HepG2 (cell line): ENCODE measurements around the gene CUEDC2. TPM values are rescaled to one million over a fixed set of nuclear protein-coding genes. Genes with fewer than 3 reads are reported as not detected.
A peak's percentile ranks its signal among the peaks of the same experiment; 100 is the strongest.

Experiments used
- AHDC1 ChIP-seq: sonication (generic); formaldehyde crosslinking; IDR thresholded peaks from 2 replicates; pipeline ENCODE4 v1.5.1; 2020; ENCODE audit warnings: mild to moderate bottlenecking, missing genetic modification reagents, borderline replicate concordance
- FOXA1 ChIP-seq, 2 experiments: fragments of 450-650 bp in 1 of 2; sonication (generic) in 1 of 2; formaldehyde crosslinking in 1 of 2; IDR thresholded peaks; 2 replicates each; pipeline versions ENCODE4 v1.4.0 to v1.6.1; 2016 to 2020; ENCODE audit warnings: missing genetic modification reagents in 1 of 2
- FOXC1 ChIP-seq: sonication (generic); formaldehyde crosslinking; IDR thresholded peaks from 2 replicates; pipeline ENCODE4 v1.8.0; 2022; ENCODE audit warnings: mild to moderate bottlenecking, missing genetic modification reagents, borderline replicate concordance
- HMG20B ChIP-seq: conservative IDR thresholded peaks from 2 replicates; pipeline ENCODE4 v1.6.1; 2016; ENCODE audit warnings: missing genetic modification reagents, missing compliant biosample characterization
- MIXL1 ChIP-seq: IDR thresholded peaks from 2 replicates; pipeline ENCODE4 v1.6.1; 2016
- POGK ChIP-seq: sonication (generic); formaldehyde crosslinking; conservative IDR thresholded peaks from 2 replicates; pipeline ENCODE4 v1.8.0; 2022; ENCODE audit warnings: mild to moderate bottlenecking, moderate library complexity, missing genetic modification reagents
- POLR2A ChIP-seq, 2 experiments: IDR thresholded peaks; 2 replicates each; pipeline ENCODE4 v1.6.1; 2011; ENCODE audit warnings: low read depth in 2 of 2, low read length in 2 of 2, mild to moderate bottlenecking in 1 of 2, moderate library complexity in 1 of 2; ENCODE audit not compliant: insufficient read depth in 1 of 2
- SIX1 ChIP-seq: sonication (generic); formaldehyde crosslinking; IDR thresholded peaks from 2 replicates; pipeline ENCODE4 v1.4.0; 2020; ENCODE audit warnings: missing genetic modification reagents, borderline replicate concordance
- ZNF136 ChIP-seq: sonication (generic); formaldehyde crosslinking; IDR thresholded peaks from 2 replicates; pipeline ENCODE4 v1.8.1; 2022; ENCODE audit warnings: low read depth, mild to moderate bottlenecking, moderate library complexity, missing genetic modification reagents
- ZNF263 ChIP-seq: sonication (generic); formaldehyde crosslinking; IDR thresholded peaks from 2 replicates; pipeline ENCODE4 v1.4.0; 2020; ENCODE audit warnings: missing genetic modification reagents
- ZNF619 ChIP-seq: sonication (generic); formaldehyde crosslinking; IDR thresholded peaks from 2 replicates; pipeline ENCODE4 v1.4.0; 2020; ENCODE audit warnings: mild to moderate bottlenecking, missing genetic modification reagents
- ZNF674 ChIP-seq: sonication (generic); formaldehyde crosslinking; IDR thresholded peaks from 2 replicates; pipeline ENCODE4 v1.5.0; 2020; ENCODE audit warnings: low read depth, mild to moderate bottlenecking, missing genetic modification reagents
- ZNF878 ChIP-seq: sonication (generic); formaldehyde crosslinking; IDR thresholded peaks from 2 replicates; pipeline ENCODE4 v1.8.1; 2023; ENCODE audit warnings: mild to moderate bottlenecking, missing genetic modification reagents, moderate library complexity
- ZSCAN22 ChIP-seq: sonication (generic); formaldehyde crosslinking; IDR thresholded peaks from 2 replicates; pipeline ENCODE4 v1.4.0; 2020; ENCODE audit warnings: mild to moderate bottlenecking, missing genetic modification reagents
- polyA plus RNA-seq, 8 experiments: library from polyadenylated mRNA; depleted of rRNA in 3 of 8; stranded (reverse) in 7 of 8; unstranded in 1 of 8; fragments of >200 nt; fragmentation: Illumina TruSeq in 4 of 8; extraction: Trizol in 4 of 8; gene quantifications; 2 replicates each; pipeline versions ENCODE4 v1.2.1 to v1.2.3, GENCODE V29; 2011 to 2016; ENCODE audit warnings: low read depth in 4 of 8, missing spikeins in 1 of 8, mixed read lengths in 1 of 8; ENCODE audit not compliant: insufficient read depth in 1 of 8
- total RNA-seq, 5 experiments: library from RNA; depleted of rRNA; stranded (reverse); fragments of >200 nt; fragmentation: Illumina TruSeq; extraction: Trizol; gene quantifications; 2 replicates each; pipeline ENCODE4 v1.2.3, GENCODE V29; 2016; ENCODE audit warnings: low read depth in 1 of 5
- TF ChIP-seq, protein P1 (sequence below): sonication (generic); IDR thresholded peaks from 2 replicates; pipeline ENCODE4 v1.6.1; 2016; ENCODE audit warnings: low read depth, borderline replicate concordance
- TF ChIP-seq, protein P2 (sequence below): sonication (generic); formaldehyde crosslinking; IDR thresholded peaks from 2 replicates; pipeline ENCODE4 v1.4.0; 2020; ENCODE audit warnings: missing genetic modification reagents
- TF ChIP-seq, protein P3 (sequence below): IDR thresholded peaks from 2 replicates; pipeline ENCODE4 v1.6.1; 2016; ENCODE audit warnings: missing compliant biosample characterization, missing genetic modification reagents, borderline replicate concordance

Gene CUEDC2
- total and polyA plus RNA-seq, 2 of the 13 experiments (the other 11 are each of a cell fraction or from before 2014, with no cell fraction given), result 13.1 to 18.4 TPM

- TF ChIP-seq POGK (0 out of 2 replicates have a peak, but pooled peaks have one; percentile 64), ZNF674 (no peak), POLR2A (IDR thresholded peaks at IDR 0.05; ENCODE audit: insufficient read depth in 1 of 2, low read depth in 2 of 2, low read length in 2 of 2) (peak in 1 of 2 experiments; percentile 51; a peak in 2 of 4 replicates), FOXA1 (IDR thresholded peaks at IDR 0.05) (no peak), FOXA1 (CRISPR knock-in tag; IDR thresholded peaks at IDR 0.05) (0 out of 2 replicates have a peak, but pooled peaks have one; percentile 32), ZNF136 (no peak), MIXL1 (CRISPR knock-in tag) (no peak; the same call in 1 of the 2 replicates), ZNF263 (CRISPR knock-in tag) (no peak), ZNF878 (CRISPR knock-in tag) (peak; percentile 89), ZNF619 (CRISPR knock-in tag) (no peak; the same call in 1 of the 2 replicates), HMG20B (CRISPR knock-in tag) (no peak), SIX1 (CRISPR knock-in tag) (no peak), AHDC1 (CRISPR knock-in tag) (0 out of 2 replicates have a peak, but pooled peaks have one; percentile 42), ZSCAN22 (no peak), FOXC1 (CRISPR knock-in tag) (0 out of 2 replicates have a peak, but pooled peaks have one; percentile 63)
- TF ChIP-seq, protein P1, sequence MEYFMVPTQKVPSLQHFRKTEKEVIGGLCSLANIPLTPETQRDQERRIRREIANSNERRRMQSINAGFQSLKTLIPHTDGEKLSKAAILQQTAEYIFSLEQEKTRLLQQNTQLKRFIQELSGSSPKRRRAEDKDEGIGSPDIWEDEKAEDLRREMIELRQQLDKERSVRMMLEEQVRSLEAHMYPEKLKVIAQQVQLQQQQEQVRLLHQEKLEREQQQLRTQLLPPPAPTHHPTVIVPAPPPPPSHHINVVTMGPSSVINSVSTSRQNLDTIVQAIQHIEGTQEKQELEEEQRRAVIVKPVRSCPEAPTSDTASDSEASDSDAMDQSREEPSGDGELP, result peak; percentile 41; the same call in 1 of the 2 replicates
- TF ChIP-seq, protein P2, sequence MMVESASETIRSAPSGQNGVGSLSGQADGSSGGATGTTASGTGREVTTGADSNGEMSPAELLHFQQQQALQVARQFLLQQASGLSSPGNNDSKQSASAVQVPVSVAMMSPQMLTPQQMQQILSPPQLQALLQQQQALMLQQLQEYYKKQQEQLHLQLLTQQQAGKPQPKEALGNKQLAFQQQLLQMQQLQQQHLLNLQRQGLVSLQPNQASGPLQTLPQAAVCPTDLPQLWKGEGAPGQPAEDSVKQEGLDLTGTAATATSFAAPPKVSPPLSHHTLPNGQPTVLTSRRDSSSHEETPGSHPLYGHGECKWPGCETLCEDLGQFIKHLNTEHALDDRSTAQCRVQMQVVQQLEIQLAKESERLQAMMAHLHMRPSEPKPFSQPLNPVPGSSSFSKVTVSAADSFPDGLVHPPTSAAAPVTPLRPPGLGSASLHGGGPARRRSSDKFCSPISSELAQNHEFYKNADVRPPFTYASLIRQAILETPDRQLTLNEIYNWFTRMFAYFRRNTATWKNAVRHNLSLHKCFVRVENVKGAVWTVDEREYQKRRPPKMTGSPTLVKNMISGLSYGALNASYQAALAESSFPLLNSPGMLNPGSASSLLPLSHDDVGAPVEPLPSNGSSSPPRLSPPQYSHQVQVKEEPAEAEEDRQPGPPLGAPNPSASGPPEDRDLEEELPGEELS (CRISPR knock-in tag), result 0 out of 2 replicates have a peak, but pooled peaks have one; percentile 23
- TF ChIP-seq, protein P3, sequence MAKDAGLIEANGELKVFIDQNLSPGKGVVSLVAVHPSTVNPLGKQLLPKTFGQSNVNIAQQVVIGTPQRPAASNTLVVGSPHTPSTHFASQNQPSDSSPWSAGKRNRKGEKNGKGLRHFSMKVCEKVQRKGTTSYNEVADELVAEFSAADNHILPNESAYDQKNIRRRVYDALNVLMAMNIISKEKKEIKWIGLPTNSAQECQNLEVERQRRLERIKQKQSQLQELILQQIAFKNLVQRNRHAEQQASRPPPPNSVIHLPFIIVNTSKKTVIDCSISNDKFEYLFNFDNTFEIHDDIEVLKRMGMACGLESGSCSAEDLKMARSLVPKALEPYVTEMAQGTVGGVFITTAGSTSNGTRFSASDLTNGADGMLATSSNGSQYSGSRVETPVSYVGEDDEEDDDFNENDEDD (CRISPR knock-in tag), result peak; percentile 29; the same call in 1 of the 2 replicates
Measured at GRCh38 chr10:102394079-102394800, 38.1 kb downstream of the CUEDC2 start (continued).
